Type B pancreatic cell (in vitro differentiated cells): ENCODE measurements around the gene HK1. TPM values are rescaled to one million over a fixed set of nuclear protein-coding genes. Genes with fewer than 3 reads are reported as not detected.

Experiments used
- DNase-seq: peaks from one replicate; pipeline ENCODE4 v3.0.0; 2021; ENCODE audit warnings: mixed read lengths; ENCODE audit not compliant: unreplicated experiment; ENCODE audit errors: extremely low spot score
- H3K27ac Mint-ChIP-seq: 2 replicates; pipeline ENCODE4 v1.8.0; 2021; ENCODE audit warnings: mild to moderate bottlenecking, mixed read lengths
- H3K27me3 Mint-ChIP-seq: 2 replicates; pipeline ENCODE4 v1.8.0; 2021; ENCODE audit warnings: mixed read lengths
- H3K36me3 Mint-ChIP-seq: 2 replicates; pipeline ENCODE4 v1.8.0; 2021; ENCODE audit warnings: mixed read lengths
- H3K4me1 Mint-ChIP-seq: one replicate; pipeline ENCODE4 v1.8.0; 2021; ENCODE audit warnings: mixed read lengths; ENCODE audit not compliant: unreplicated experiment
- H3K4me3 Mint-ChIP-seq: 2 replicates; pipeline ENCODE4 v1.8.0; 2021; ENCODE audit warnings: mild to moderate bottlenecking, mixed read lengths
- H3K9me3 Mint-ChIP-seq: 2 replicates; pipeline ENCODE4 v1.8.0; 2021; ENCODE audit warnings: mixed read lengths
- CTCF ChIP-seq: fragments of 200-600 bp; sonication (generic); conservative IDR thresholded peaks from 2 replicates; pipeline ENCODE4 v1.5.0; 2021; ENCODE audit warnings: antibody characterized with exemption, mild to moderate bottlenecking
- total RNA-seq: library from RNA; stranded (reverse); gene quantifications from 2 replicates; pipeline ENCODE4 v1.2.1, GENCODE V29; 2021; ENCODE audit warnings: low replicate concordance

HK1 gene
- total RNA-seq, 1 donor from 2014 or later, result 60.8 TPM

GRCh38 chr10:69451209-69451783 is 173.0 kb downstream of the HK1 start, which contains the start of gene TSPAN15:
Gene TSPAN15 (plus strand): TSS chr10:69451465. CDS start chr10:69451595, 130 bp downstream.
- no peaks in the 10 kb centered on the region for H3K36me3 Mint-ChIP-seq
- peak; percentile 87 for DNase-seq
- no peaks in the 10 kb centered on the region for H3K9me3 Mint-ChIP-seq
- H3K27ac Mint-ChIP-seq, result peak within 1 kb of the TSS; percentile 76
- H3K4me1 Mint-ChIP-seq, result peaks cover 19% of the 10 kb centered on the region
- peaks cover 23% of the 10 kb centered on the region for H3K27me3 Mint-ChIP-seq
- TF ChIP-seq CTCF, result no peak
- peak within 1 kb of the TSS; percentile 92 for H3K4me3 Mint-ChIP-seq

Other genes starting within 250 kb of the HK1 start
- gene SRGN, start 190.4 kb upstream of the HK1 start, total RNA-seq, result not detected in 2 replicates
- gene VPS26A, start 154.3 kb upstream of the HK1 start, total RNA-seq, result 56.0 and 57.6 TPM in 2 replicates
- gene SUPV3L1, start 98.3 kb upstream of the HK1 start, total RNA-seq, result 30.7 and 36.6 TPM in 2 replicates
- gene HKDC1, start 58.2 kb upstream of the HK1 start, total RNA-seq, result 2.4 and 8.0 TPM in 2 replicates
- gene TACR2, start 138.4 kb downstream of the HK1 start, total RNA-seq, result not detected in 2 replicates
- gene TSPAN15, start 173.0 kb downstream of the HK1 start, total RNA-seq, result 19.4 and 19.7 TPM in 2 replicates